ENCODE data around the gene ZDHHC18.

The ZDHHC18 gene

GRCh38 chr1:26900815-26901511 lies 74.5 kb downstream of the ZDHHC18 start:
- DNase-seq: no peak

Measured in activated naive CD4-positive, alpha-beta T cell treated with anti-CD3 and anti-CD28 coated beads, Interleukin-2, amount 50 U/mL, for 16 hours (primary cell).